Duodenal mucosa (tissue), 2 donors: ENCODE results near the gene RUVBL1.

Experiments used
- H3K27ac ChIP-seq: one replicate; pipeline ENCODE4 v1.7.0; 2013; ENCODE audit warnings: low read depth, low read length
- H3K27me3 ChIP-seq, 2 donors: one replicate each; pipeline ENCODE4 v1.7.0; 2013; ENCODE audit warnings: low read length in 2 of 2, control low read depth in 1 of 2; ENCODE audit not compliant: insufficient read depth in 2 of 2, control insufficient read depth in 1 of 2
- H3K36me3 ChIP-seq, 2 donors: one replicate each; pipeline ENCODE4 v1.7.0; 2013; ENCODE audit warnings: low read length in 2 of 2, control low read depth in 1 of 2; ENCODE audit not compliant: insufficient read depth in 2 of 2, control insufficient read depth in 1 of 2
- H3K4me1 ChIP-seq, 2 donors: one replicate each; pipeline ENCODE4 v1.7.0; 2013; ENCODE audit warnings: low read length in 2 of 2, control low read depth in 1 of 2; ENCODE audit not compliant: insufficient read depth in 2 of 2, control insufficient read depth in 1 of 2
- H3K4me3 ChIP-seq, 2 donors: one replicate each; pipeline ENCODE4 v1.7.0; 2013; ENCODE audit warnings: low read length in 2 of 2, low read depth in 1 of 2
- H3K9ac ChIP-seq, 2 donors: one replicate each; pipeline ENCODE4 v1.7.0; 2013; ENCODE audit warnings: low read length in 2 of 2, low read depth in 1 of 2
- H3K9me3 ChIP-seq, 2 donors: one replicate each; pipeline ENCODE4 v1.7.0; 2013; ENCODE audit warnings: low read length in 2 of 2, control low read depth in 1 of 2; ENCODE audit not compliant: control insufficient read depth in 1 of 2

RUVBL1 gene

DNA sequence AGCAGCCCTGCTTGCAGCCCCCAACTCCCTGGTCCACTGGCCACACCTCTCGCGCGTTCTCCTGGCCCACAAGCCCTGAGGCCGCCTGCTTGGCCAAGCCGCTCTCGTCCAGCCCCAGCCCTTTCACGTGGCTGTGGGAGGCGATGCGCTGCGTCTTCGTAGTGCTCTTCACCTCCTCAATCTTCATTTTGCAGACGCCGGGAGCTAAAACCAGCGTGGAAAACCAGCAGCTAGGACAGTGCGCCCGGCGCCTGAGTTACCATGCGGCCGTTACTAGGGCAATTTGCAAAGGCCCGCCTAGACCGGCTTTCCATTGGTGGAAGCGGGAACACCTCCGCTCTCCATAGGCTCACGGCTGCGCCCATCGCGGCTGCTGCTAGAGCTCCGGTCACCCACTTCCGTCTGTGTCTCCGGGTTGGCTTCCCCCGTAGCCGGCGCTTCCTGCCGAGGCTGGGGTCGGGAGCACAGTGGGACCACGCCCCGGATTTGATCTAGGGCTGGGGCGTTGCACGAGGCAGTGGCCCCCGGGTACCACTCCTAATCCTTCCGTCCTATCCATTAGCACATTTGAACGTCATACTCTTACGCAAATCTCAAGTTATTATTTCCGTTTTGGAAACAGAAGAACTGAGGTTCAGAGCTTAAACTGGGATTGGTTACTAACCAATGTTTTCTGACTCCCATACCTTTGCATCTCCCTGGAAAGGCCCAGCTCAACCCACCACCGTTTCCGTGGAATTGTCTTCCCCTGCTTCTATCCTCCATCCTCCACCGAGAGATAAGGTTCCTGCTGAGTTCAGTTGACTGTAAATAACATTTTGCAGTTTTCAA lies at the start of gene RUVBL1:
TSS of gene RUVBL1 (minus strand) at position 275 of the 831 bp plus-strand sequence. CDS start at position 187, 88 bp downstream.
- no peaks in the 10 kb centered on the region for H3K9me3 ChIP-seq
- no peaks in the 10 kb centered on the region for H3K36me3 ChIP-seq
- no peaks in the 10 kb centered on the region for H3K27me3 ChIP-seq
- H3K4me3 ChIP-seq = peak within 1 kb of the TSS; percentile 94 to 98
- peak within 1 kb of the TSS; percentile 67 to 71 for H3K9ac ChIP-seq
- peaks cover 7 to 10% of the 10 kb centered on the region in 2 donors for H3K4me1 ChIP-seq
- H3K27ac ChIP-seq = peak within 1 kb of the TSS; percentile 64

DNA sequence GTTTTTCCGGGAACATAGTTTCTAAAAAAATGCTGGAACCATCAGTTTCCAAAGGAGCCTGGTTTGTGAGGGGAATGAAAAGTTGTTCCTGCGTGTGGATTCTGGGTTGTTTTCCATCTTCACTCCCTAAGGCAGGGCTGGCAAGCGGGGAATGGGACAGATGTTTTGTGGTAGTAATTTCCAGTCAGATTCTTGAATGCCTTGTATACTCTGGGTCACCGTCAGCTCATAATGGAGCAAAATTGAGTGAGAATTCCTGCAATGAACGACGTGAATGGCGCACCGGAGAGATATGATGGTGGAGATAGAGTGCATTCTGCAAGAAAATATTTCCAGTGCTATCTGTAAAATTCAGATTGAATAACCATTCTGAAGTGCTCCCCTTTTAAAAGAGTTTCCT lies 49.6 kb upstream of the RUVBL1 start:
- no peak overlapping the region for H3K27ac ChIP-seq
- no peaks in the 10 kb centered on the region for H3K9me3 ChIP-seq
- peaks cover 3 to 4% of the 10 kb centered on the region in 2 donors for H3K4me1 ChIP-seq
- H3K36me3 ChIP-seq = no peaks in the 10 kb centered on the region
- no peak overlapping the region for H3K4me3 ChIP-seq
- no peak overlapping the region for H3K9ac ChIP-seq
- H3K27me3 ChIP-seq = no peaks in the 10 kb centered on the region

DNA sequence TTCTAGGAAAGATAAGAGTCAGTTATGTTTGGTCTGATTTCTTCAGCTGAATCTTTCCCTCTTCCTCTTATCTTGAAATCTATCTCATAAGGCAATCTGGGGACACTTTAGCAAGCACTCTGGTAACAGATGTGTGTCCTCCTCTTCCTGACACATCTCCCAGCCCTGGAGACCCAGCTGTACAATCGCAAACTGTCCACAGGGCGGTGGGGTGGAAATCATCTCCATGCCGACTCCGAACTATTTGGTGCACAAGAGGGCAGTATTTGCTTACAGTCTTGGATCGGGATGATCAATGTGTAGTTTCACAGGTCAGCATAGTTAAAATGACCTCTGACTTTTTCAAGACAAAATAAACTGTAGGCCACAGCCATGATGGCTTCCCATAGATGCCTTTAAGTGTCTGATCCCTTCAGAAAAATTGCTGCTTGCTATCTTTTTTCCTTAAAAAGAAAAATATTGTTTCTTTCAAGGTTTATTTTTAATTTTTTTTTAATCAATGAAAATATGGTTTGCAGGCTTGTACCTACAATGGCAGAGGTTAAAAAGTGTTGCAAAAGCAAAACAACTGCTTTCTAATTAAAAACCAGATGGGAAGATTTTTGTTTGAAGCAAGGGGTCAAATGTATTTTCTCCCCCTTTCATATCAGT lies 47.4 kb upstream of the RUVBL1 start:
- H3K36me3 ChIP-seq = no peaks in the 10 kb centered on the region
- no peak overlapping the region for H3K27ac ChIP-seq
- H3K9ac ChIP-seq = no peak overlapping the region
- peaks cover 0 to 3% of the 10 kb centered on the region in 2 donors for H3K4me1 ChIP-seq
- no peaks in the 10 kb centered on the region for H3K27me3 ChIP-seq
- no peaks in the 10 kb centered on the region for H3K9me3 ChIP-seq
- H3K4me3 ChIP-seq = no peak overlapping the region

DNA sequence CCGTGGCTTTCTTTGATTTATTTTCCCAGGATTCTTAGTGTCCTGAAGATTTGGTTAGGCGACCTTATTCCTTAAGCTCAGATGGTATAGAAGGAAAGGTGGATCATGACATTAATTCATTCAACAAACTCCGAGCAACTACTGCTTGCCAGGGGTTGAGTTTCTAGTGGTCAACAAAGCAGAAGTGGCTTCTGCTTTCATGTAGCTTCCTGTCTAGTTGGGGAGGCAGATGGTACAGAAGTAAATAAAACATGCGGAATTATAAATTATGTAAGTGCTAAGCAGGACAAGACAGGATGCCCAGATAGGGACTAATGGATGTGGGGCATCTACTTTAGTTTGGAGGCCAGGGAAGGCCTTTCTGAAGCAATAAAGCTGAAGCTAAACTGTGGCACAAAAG lies 45.2 kb upstream of the RUVBL1 start:
- no peak overlapping the region for H3K4me3 ChIP-seq
- no peaks in the 10 kb centered on the region for H3K9me3 ChIP-seq
- H3K27ac ChIP-seq = no peak overlapping the region
- H3K36me3 ChIP-seq = no peaks in the 10 kb centered on the region
- no peak overlapping the region for H3K9ac ChIP-seq
- no peaks in the 10 kb centered on the region for H3K27me3 ChIP-seq
- H3K4me1 ChIP-seq = no peaks in the 10 kb centered on the region

DNA sequence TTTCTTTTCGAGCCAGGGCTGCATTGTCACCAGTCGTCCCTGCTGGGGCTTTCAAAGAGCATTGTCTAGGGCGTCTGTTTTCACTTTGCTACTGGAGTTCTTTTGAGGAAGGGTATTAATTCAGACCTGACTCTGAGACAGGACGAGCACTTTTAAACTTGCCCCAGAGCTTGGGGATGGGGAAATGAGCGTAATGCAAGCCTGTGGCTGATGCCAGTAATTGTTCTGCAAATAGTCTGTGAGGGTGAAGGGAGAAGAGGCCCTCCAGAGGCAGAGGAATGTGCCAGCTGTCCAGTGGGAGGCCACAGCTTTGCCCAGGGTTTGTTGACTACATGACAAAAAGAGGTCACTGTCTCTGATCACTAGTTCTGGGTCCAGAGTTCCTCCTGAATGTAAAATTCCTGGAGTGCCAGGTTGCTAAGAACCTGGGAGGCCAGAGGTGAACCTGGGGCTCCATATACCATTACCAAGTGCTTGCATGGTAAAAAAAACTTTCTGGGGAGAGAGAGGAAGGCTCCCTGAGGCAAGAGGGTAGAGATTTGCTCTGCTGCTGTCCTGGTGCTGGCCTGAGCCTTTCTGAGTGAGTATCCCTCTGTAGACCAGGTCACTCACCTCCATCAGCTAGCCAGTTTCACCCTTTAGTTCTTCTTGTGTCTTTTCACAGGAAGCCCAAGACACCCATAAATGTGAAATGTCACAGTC lies 44.5 kb upstream of the RUVBL1 start:
- H3K36me3 ChIP-seq = peaks cover 0 to under 1% of the 10 kb centered on the region in 2 donors
- no peaks in the 10 kb centered on the region for H3K9me3 ChIP-seq
- no peak overlapping the region for H3K27ac ChIP-seq
- H3K9ac ChIP-seq = no peak overlapping the region
- no peaks in the 10 kb centered on the region for H3K27me3 ChIP-seq
- H3K4me1 ChIP-seq = no peaks in the 10 kb centered on the region
- no peak overlapping the region for H3K4me3 ChIP-seq

DNA sequence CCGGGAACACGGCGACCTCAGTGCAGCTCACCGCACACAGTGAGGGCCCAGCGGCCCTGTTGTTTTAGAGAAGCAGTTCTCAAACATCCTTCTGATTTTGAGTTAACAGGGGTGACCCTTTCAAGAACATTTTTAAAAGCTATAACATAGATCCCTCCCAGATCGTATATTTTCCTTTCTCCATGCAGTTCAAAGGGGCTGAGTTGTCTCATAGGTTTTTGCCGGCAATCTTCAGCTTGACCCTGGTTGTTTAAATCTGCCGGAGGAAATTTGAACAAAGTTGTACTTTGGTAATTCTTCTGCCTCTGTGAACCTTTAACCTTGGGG lies 44.0 kb upstream of the RUVBL1 start:
- Histone ChIP-seq H3K4me1 (no peaks in the 10 kb centered on the region), H3K36me3 (peaks cover 0 to 4% of the 10 kb centered on the region in 2 donors), H3K9me3 (no peaks in the 10 kb centered on the region), H3K27me3 (no peaks in the 10 kb centered on the region), H3K27ac (no peak overlapping the region), H3K9ac (no peak overlapping the region), H3K4me3 (no peak overlapping the region)

DNA sequence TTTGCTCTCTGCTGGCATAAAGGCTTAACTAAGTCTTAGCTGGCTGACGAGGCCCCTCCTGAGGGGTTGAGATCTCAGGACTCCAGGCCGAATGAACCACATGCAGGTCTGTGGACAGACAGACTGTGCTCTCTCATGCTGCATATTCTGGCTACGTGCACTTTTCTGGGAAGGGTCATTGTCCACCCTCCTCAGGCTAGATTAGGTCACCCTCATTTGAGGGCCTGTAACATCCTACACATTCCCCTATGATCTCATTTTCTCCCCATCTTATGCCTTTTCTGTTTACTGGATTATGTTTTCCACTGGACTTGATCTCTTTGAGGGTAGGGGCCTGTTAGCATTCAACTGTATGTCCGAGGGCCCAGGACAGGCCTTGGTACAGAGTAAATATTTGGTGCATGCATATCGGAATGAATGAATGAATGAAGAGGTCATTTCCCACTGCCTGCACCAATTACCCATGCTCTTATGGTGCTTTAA lies 43.4 kb upstream of the RUVBL1 start:
- no peak overlapping the region for H3K4me3 ChIP-seq
- no peak overlapping the region for H3K9ac ChIP-seq
- no peaks in the 10 kb centered on the region for H3K9me3 ChIP-seq
- H3K27me3 ChIP-seq = no peaks in the 10 kb centered on the region
- no peaks in the 10 kb centered on the region for H3K4me1 ChIP-seq
- H3K27ac ChIP-seq = no peak overlapping the region
- peaks cover 0 to 7% of the 10 kb centered on the region in 2 donors for H3K36me3 ChIP-seq

DNA sequence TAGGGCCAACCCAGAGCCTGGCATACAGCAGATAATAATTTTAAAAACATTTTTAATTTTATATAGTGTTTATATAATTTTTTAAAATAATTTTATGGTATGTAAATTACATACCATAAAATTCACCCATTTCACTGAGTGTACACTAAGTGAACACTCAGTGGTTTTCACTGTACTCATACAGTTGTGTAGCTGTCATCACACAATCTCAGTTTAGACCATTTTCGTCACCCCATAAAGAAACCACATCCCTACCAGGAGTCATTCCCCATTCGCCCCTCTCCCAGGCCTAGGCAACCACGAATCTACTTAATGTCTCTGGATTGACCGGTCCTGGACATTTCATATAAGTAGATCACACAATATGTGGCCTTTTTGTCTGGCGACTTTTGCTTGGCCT lies 39.8 kb upstream of the RUVBL1 start:
- H3K9me3 ChIP-seq = no peaks in the 10 kb centered on the region
- H3K9ac ChIP-seq = no peak overlapping the region
- H3K27me3 ChIP-seq = no peaks in the 10 kb centered on the region
- no peak overlapping the region for H3K27ac ChIP-seq
- H3K36me3 ChIP-seq = peaks cover 0 to 7% of the 10 kb centered on the region in 2 donors
- no peak overlapping the region for H3K4me3 ChIP-seq
- H3K4me1 ChIP-seq = no peaks in the 10 kb centered on the region

DNA sequence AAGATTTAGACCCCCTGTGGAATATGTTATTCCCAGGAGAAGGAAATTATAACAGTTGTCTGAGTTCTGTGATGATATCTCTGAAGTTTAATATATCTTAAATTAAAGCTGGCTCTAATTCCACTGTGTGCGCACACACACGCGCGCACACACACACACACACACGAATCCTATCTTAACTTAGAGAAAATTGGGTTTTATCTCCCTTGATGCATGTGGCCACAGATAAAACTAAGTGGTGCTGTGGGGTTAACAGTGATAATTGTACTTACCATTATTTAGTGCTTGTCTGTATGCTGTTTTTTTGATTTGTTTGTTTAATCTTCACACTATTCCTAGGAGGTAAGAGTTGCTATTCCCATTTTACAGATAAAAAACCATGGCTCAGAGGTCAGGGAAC lies 37.0 kb upstream of the RUVBL1 start:
- no peak overlapping the region for H3K27ac ChIP-seq
- H3K9ac ChIP-seq = no peak overlapping the region
- no peak overlapping the region for H3K4me3 ChIP-seq
- H3K27me3 ChIP-seq = no peaks in the 10 kb centered on the region
- peaks cover 5 to 7% of the 10 kb centered on the region in 2 donors for H3K36me3 ChIP-seq
- H3K9me3 ChIP-seq = peaks cover 0 to 4% of the 10 kb centered on the region in 2 donors
- H3K4me1 ChIP-seq = no peaks in the 10 kb centered on the region
